LNCaP clone FGC (cell line): ENCODE measurements around the gene CD300H.

ENCODE experiments used
- DNase-seq: peaks from one replicate; pipeline ENCODE4 v3.0.0-alpha.2; 2011; ENCODE audit warnings: low read depth
- H3K4me3 ChIP-seq: 2 replicates; pipeline ENCODE4 v1.5.1; 2011; ENCODE audit warnings: mild to moderate bottlenecking, low read depth, low read length, control low read depth
- TF ChIP-seq, protein P1 (sequence below): IDR thresholded peaks from 2 replicates; pipeline ENCODE4 v1.5.1; 2012; ENCODE audit warnings: mild to moderate bottlenecking; ENCODE audit not compliant: control insufficient read depth, insufficient read depth; ENCODE audit errors: extremely low read depth

Gene CD300H

DNA sequence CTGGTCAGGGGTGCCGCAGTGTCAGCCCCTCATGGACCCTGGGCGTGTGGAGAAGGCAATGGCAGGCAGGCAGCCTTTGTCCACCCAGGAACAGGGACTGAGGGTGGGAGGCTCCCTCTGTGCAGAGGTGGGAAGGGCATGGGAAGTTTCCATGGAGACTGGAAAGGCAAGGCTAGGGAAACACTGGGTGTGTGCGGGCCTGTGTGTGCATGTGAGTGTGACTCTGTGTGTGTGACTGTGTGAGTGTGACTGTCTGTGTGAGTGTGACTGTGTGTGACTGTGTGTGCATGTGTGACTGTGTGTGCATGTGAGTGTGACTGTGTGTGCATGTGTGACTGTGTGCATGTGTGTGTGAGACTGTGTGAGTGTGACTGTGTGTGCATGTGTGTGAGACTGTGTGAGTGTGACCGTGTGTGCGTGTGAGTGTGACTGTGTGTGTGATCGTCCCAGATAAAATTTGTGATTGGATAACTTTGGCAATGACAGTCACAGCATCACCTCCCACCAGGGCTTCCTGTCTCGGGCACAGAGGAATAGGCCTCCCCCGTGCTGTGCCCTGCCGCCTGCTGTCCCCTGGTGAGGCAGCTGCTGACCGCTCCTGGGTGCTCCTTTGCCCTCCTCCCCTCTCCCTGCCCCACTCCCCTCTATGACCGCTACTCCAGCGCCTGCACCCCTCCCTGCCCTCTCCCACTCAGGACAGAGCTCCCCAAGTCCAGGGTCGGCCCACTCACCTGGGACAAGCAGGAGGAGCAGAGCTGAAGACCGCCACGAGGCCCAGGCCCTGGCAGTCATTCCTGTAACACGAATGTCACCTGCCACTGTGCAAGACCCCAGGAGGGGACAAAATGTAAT is 22.1 kb downstream of the CD300H start:
- no peak overlapping the region for H3K4me3 ChIP-seq
- DNase-seq: no peak
- TF ChIP-seq, protein P1, sequence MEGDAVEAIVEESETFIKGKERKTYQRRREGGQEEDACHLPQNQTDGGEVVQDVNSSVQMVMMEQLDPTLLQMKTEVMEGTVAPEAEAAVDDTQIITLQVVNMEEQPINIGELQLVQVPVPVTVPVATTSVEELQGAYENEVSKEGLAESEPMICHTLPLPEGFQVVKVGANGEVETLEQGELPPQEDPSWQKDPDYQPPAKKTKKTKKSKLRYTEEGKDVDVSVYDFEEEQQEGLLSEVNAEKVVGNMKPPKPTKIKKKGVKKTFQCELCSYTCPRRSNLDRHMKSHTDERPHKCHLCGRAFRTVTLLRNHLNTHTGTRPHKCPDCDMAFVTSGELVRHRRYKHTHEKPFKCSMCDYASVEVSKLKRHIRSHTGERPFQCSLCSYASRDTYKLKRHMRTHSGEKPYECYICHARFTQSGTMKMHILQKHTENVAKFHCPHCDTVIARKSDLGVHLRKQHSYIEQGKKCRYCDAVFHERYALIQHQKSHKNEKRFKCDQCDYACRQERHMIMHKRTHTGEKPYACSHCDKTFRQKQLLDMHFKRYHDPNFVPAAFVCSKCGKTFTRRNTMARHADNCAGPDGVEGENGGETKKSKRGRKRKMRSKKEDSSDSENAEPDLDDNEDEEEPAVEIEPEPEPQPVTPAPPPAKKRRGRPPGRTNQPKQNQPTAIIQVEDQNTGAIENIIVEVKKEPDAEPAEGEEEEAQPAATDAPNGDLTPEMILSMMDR: no peak

DNA sequence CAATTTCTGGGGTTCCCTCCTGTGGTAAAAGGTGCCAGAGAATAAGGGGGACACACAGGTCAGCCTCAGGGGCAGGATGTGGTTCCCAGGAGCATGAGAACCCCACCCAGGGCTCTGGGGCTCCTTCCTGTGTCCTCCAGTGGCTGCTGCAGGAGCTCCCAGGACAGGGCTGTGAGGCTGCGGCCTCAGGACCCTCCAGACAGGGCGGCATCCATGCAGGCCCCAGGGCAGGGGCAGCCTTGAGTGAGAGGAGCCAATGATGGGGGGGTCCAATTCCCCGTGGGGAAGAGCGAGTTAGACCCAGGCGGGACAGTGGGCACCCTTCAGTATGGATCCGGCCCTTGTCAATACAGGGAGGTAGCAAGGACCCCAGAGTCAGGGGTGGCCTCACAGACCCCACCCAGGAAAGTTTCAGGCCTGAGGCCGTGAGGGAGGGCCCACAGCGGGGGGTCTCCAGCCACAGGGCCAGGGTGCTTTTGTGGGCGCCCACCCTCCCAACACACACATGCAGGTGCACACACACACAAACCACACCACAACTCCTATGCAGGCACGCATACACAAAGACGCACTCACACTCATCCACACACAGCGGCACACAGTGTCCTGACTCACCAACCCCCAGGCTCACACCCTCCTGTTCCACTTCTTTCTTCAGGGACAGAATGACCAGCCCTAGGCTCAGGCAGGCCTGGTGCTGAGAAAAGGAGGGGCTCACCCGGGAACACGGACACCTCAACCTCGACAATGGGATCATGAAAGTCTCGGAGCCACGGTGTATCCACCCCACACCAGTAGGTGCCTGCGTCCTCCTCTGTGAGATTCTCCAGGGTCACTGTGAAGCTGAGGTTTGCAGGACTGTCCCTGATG is 23.2 kb downstream of the CD300H start:
- no peak overlapping the region for H3K4me3 ChIP-seq
- TF ChIP-seq, protein P1: no peak
- DNase-seq: no peak

DNA sequence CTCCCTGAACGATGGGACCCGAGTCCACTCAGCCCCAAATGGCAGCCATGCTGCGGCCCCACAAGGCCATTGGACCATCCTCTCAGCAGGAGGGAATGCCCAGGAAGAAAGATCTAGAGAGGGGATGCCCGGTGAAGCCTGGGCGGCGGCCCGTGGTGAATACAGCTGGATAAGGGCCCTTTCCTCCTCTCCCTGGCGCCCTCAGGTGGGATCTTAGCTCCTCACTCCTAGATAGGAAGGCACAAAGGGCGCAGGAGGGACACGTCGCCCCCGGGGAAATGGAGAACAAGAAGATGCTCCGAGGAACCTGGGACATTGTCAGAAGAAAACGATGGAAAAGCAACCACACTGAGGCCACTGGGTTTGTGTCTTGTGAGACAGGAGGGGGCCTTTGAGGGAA is 23.9 kb downstream of the CD300H start:
- DNase-seq: no peak
- no peak overlapping the region for H3K4me3 ChIP-seq
- TF ChIP-seq, protein P1: no peak

- TF ChIP-seq, protein P1: no peak
- no peak overlapping the region for H3K4me3 ChIP-seq
- DNase-seq: no peak
These were observed 24.5 kb downstream of the CD300H start for GRCh38 chr17:74542727-74543383.

GRCh38 chr17:74542166-74542565 is 25.1 kb downstream of the CD300H start:
- H3K4me3 ChIP-seq: no peak overlapping the region
- TF ChIP-seq, protein P1: no peak
- DNase-seq: no peak

DNA sequence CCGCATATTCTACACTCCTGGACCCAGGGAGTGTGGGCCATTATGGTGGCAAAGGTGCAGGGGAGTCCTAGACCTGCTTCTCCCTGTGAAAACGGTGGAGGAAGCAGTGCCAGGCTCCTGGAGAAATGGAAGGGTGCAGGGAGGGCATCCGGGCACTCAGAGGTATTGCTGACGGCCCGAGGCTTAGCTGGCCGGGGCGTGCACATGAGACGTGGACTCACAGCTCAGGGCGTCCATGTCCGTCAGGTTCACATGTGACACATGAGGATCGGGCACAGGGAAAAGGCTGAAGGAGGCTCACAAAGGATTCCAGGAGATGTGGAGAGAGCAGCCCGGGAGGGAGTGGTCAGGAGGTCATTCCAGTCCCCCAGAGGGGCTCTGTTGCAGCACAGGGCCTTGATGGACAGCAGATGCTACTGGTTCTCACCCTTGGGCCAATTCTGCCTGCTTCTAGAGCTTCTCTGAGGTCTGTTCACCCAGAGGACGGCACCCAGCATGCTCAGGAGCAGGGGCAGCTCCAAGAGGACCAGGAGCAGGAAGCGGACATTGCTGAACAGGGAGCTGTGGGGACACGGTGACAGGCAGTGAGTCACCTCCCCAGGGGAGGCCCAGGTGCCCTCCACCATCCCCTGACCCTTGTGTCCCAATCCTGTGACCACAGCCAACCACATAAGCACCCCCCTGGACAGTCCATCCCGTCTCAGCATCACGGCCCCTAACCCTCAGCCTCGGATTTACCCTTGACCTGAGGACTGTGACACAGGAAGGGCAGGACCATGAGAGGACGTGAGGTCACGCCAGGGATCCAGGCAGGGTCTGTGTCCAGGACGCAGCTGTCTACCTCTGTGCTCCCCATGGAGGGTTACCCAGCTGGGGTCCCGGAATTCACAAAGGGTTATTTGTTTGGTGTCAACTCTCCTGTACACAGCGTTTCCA is 25.9 kb downstream of the CD300H start:
- TF ChIP-seq, protein P1: no peak

More for the DNA sequence above, 25.9 kb downstream of the CD300H start:
- no peak overlapping the region for H3K4me3 ChIP-seq
- no peak for DNase-seq
